ENCODE measurements around the gene PRKCE. TPM values are rescaled to one million over a fixed set of nuclear protein-coding genes. Genes with fewer than 3 reads are reported as not detected.

Gene PRKCE
- total RNA-seq, 2 experiments from 2014 or later = 7.0 to 7.3 TPM

DNA sequence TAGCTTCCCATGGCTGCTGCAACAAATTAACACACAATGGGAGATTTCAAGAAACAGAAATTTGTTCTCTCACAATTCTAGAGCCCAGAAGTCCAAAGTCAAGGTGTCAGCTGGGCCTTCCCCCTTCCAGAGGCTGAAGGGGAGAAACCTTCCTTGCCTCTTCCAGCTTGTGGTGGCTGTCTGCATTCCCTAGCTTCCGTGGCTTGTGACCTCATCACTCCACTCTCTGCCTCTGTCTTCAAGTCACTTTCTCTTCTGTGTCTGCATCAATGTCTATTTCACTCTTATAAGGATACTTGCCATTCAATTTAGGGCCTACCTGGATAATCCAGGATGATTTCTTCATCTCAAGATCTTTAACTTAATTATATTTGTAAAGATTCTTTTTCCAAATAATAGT lies 23.6 kb upstream of the PRKCE start:
- POLR2A ChIA-PET = no interaction called here
- CTCF ChIA-PET = no interaction called here

DNA sequence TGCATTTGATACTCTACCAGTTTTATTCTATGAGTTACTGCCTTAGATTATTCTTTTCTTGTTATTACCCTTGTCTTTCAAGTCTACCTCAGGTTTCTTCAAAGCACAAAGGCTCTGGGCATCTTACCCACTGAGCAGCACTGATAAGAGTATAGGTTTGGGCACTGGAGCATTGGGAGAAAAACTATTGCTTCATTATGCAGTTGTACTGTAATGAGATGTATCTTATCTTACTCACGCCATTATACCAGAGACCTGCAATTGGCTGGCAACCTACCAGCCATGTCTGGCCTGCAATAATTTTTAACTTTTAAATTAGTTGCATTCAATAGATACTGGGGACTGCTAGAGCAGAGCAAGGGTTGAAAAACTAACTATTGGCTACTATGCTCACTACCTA lies 21.5 kb upstream of the PRKCE start:
- ChIA-PET POLR2A (no interaction called here), CTCF (no interaction called here)

DNA sequence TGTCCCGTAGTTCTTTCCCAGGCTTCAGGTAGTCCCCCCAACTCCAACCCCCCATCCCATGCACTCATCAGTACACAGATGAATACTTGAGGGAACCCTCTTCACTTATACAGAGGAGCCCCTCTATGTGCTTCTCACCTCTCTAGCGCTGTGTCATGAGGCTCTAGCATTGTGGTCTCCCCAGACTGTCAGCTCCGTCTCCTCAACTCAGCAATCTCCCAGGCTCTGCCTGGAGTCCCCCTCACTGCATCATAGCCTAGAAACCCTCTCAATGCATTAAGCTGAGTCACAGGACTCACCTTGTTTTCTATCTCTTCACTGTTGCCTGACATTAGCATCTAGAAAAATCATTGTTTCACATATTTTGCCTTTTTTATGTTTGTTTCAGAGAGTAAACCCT lies 20.2 kb upstream of the PRKCE start:
- ChIA-PET CTCF (interaction anchor here (0.6 kb wide), 1 partner anchor 52 kb away, joined by 3 read pairs; no protein-coding TSS in a partner anchor), POLR2A (no interaction called here)

DNA sequence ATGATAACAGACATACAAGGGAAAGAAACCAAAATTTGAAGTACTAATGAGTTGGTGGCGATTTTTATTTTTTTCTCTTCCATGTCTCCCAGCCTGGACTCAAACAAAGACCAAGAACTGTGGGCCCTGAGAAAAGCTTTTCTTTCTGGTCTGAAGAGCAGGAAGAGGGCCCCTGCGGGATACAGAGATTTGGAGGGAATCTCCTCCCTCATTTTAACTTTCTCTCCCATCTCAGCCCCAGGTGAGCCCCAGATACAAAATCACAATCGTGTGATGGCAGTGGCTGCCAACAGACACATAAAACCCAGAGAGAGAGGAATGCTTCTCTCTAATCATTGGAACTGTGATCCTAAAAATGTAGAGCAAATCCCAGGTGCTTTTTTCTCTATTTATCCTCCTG lies 19.5 kb upstream of the PRKCE start:
- CTCF ChIA-PET = no interaction called here
- POLR2A ChIA-PET = no interaction called here

DNA sequence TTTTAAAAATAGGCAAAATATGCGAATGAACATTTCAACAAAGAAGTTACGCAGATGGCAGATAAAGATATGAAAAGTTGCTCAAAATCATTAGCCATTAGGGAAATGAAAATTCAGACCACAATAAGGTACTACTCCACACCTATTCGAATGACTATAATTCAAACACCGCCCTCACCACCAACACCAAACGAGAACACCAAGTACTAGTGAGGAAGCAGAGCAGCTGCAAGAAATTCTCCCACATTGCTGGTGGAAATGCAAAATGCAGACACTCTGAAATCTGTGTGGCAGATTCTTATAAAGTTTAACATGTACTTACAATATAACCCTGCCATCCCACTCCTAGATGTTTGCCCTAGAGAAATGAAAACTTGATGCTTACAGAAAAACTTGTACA lies 17.3 kb upstream of the PRKCE start:
- CTCF ChIA-PET = no interaction called here
- POLR2A ChIA-PET = no interaction called here

DNA sequence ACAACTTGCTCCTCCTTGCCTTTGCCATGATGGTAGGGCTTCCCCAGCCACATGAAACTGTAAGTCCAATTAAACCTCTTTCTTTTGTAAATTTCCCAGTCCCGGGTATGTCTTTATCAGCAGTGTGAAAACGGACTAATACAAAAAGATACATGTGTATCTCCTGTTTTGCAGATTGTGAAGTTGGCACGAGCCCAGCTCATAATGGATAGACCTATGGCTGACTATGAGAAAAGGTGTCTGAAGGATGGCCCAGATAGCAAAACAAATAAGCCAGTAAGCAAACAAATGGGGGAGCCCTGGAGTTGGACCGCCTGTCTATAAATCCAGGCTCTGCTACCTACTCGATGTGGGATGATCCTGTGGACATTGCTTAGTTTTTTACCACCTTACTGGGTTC lies 15.5 kb upstream of the PRKCE start:
- POLR2A ChIA-PET = no interaction called here
- CTCF ChIA-PET = no interaction called here

DNA sequence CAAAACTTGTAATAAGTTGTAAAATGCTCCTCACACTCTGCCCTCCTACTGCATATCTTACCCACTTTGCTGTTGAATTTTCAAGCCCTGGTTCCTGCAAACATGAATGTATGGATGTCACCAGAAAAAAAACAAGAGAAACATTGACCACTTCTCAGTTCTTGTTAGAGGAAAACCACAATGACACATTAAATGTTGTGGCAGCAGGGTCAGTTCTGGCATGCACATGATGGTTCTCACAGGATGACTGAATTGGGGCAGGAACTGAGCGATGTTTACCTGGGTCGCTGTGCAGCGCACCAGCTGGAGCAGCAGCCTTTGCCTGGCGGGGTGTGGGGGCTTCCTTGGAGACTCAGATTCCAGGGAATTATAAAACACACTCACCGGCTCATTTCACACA lies 14.0 kb upstream of the PRKCE start:
- ChIA-PET CTCF (interaction anchor here (0.7 to 1.1 kb wide), 2 partner anchors 144 to 352 kb away, joined by 3 to 4 read pairs; no protein-coding TSS in a partner anchor), POLR2A (no interaction called here)

DNA sequence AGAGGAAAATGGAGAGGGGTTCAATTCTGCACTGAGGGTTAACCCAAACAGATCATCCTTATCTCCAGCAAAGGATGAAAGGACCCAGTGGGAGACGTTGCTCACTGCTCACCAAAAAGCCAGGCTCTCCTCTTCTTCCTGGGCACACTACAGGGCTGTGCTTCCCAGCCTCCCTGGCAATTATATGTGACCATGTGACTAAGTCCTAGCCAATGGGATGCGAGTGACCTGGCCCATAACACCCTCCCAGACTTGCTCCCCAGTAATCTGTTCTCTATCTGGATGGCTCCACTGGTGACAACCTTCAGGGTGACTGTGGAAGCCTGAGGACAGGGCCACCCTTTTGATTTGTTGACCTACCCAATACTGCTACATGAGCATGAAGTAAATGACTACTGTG lies 10.9 kb upstream of the PRKCE start:
- ChIA-PET POLR2A (no interaction called here), CTCF (interaction anchor here (0.6 to 2.8 kb wide), 2 partner anchors 135 to 138 kb away, joined by 3 to 13 read pairs; no protein-coding TSS in a partner anchor)

DNA sequence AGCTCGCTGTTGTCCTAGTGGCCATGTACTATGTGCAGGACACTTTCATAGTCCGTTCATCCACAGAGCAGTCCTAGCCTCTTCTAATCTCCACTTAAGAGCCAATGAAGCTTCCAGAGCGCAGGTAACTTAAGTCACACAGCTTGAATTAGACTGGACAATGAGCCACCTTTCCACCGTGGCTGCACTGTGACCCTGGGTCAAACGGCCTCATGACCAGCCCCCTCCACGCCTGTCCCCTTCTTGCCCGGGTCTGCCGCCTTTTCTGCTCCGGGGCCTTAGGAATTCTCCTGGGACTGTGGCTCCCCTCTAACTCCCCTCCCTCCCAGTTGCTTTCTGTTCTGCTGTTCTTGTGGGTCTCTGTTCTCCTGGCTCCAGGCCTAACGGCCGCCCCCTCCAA lies 8.4 kb upstream of the PRKCE start:
- ChIA-PET POLR2A (no interaction called here), CTCF (interaction anchor here (1.1 to 1.6 kb wide), 2 partner anchors 136 to 349 kb away, joined by 4 to 12 read pairs; no protein-coding TSS in a partner anchor)

DNA sequence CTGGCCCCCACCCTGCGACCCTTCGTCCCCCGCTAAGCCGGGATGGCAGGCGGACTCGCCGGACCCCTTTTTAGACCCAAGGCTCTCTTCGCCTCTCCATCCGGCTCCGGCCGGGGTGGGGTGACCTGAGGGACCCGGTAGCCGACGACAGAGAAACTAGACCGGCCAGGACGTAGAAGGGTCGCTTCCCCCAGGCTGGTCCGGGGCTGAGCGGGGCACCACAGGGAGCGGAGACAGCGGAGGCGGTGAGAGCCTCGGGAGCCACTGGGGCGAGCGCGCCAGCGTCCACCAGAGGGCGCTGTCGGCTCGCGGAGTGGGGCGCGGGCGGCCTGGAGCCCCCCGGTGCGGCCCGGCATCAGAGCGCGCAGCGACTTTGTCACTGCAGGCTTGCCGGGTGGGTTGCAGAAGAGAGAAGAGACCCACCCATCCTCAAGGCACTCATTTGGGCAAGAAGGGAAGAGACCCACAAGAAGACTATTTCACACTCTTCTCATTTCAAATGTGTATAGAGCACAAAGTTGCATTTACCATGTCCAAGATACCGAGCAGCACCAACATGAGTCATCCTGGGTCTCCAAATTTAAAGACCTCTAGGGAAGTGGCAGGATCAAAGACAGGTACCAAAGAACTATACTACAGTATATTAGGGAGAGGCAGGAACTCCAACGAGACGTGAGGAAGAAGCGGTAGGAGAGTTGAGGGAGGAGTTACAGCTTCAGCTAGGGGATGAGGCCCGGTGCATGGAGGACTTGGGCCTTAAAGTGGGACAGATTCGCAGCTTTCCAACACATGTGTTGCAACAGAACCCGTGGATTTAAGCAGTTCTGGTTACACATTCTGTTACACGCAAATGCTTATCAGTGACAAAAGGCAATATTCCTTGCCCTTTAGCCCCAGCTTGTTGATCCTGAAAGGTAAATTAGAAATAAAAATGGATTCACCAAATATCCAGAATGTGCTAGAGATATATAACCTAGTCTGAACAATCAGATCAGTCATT lies 7.6 kb upstream of the PRKCE start:
- ChIA-PET POLR2A (no interaction called here), CTCF (interaction anchor here (1.0 to 2.1 kb wide), 3 partner anchors 135 to 136 kb away, joined by 5 to 12 read pairs (median 7); no protein-coding TSS in a partner anchor)

DNA sequence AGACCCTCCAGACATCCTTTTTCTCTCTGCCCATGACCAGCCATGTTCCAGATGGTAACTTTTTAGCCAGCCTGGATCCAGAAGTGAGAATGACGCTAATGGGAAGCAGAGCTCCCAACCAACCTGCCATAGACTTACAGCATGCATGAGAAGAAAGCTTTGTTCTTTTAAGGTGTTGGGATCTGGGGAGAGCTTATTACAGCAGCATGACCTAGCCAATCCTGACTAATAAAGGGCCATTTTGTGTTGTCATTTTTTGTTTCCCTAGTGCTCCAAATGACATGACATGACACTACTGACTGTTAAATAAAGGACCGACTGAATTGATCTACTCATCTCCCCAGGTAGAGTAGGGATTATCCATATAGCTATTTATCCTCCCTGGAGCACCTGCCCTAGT lies 5.2 kb upstream of the PRKCE start:
- ChIA-PET CTCF (no interaction called here), POLR2A (no interaction called here)

DNA sequence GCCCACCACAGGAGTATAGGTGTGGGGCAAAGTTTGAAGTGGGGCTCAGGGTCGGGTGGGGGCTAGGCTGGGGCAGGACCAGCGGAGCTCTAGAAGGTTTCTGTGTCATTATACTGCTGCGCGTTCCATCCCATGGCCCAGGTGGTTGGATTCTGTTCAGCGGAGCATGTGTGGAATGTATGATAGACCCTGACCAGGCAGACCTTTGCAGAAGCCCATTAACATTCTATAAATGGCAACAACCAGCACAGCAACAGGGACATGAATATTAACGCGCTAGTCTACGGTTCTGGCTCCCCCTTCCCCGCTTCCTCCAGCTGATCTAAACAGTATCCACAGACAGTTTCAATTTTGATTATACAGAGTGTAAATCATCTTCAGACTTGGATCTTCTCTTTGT lies 4.1 kb upstream of the PRKCE start:
- CTCF ChIA-PET = no interaction called here
- POLR2A ChIA-PET = no interaction called here

DNA sequence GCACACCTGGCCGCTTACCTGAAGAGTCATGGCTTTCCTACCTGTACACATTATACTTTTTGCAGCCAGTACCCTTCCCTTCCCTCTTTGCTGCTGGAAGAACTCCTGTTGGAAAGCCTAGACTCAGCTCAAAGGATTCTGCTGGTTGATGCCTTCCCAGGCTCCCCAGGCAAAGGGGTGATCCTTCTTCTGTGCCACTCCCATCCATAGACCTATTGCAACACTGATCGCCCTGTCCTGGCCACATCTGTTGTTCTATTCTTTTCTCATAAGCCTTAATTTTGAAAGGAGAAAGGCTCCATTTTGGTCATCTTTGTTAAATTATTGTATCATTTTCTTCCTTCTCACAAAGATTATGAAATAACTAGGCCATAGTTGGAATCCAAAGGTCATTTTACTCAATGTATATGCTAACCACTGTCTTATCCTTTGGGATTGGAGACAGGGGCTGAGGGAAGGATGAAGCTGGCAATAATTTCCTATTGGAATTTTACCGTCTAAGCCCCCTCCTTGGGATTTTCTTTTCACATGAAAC lies 3.4 kb upstream of the PRKCE start:
- ChIA-PET CTCF (no interaction called here), POLR2A (no interaction called here)

DNA sequence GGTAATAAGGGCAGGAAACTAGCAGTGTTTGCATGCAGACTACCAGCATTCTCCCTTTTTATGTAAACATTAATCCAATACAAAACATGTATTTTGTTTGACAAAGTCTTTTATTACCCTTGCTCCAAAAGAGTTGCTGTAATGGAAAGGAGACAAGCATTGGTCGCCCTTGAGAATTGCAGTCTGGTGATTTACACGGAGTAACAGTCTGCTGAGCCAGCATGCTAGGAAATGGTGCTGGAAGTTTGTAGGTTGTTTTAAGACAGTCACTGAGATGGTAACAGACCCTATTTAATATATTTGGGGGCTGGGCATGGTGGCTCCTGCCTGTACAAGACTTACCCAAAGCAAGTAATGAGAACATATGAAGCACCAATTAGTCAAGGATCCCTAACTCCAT lies 2.8 kb upstream of the PRKCE start:
- POLR2A ChIA-PET = no interaction called here
- CTCF ChIA-PET = no interaction called here

DNA sequence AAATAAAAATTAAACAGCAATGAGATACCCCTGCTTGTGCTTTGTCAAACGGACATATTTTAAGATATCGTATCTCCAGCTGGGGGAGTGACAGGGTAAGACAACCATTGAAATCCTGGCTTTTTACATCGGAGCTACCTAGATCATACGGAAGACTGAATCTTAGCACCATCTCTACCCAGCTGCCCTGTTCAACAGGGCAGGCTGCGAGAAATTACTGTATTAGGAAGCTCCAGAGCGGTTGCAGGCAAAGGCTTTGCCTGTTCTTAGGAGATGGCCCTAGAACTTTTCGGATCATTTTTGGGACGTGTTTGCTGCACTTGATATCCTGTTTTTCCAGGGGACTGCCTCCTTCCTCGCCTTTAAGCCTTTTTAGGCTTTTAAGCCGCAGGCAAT lies 2.0 kb upstream of the PRKCE start:
- CTCF ChIA-PET = interaction anchor here (1.5 to 1.8 kb wide), 3 partner anchors 9 to 286 kb away, joined by 3 to 5 read pairs (median 4); no protein-coding TSS in a partner anchor
- POLR2A ChIA-PET = no interaction called here

DNA sequence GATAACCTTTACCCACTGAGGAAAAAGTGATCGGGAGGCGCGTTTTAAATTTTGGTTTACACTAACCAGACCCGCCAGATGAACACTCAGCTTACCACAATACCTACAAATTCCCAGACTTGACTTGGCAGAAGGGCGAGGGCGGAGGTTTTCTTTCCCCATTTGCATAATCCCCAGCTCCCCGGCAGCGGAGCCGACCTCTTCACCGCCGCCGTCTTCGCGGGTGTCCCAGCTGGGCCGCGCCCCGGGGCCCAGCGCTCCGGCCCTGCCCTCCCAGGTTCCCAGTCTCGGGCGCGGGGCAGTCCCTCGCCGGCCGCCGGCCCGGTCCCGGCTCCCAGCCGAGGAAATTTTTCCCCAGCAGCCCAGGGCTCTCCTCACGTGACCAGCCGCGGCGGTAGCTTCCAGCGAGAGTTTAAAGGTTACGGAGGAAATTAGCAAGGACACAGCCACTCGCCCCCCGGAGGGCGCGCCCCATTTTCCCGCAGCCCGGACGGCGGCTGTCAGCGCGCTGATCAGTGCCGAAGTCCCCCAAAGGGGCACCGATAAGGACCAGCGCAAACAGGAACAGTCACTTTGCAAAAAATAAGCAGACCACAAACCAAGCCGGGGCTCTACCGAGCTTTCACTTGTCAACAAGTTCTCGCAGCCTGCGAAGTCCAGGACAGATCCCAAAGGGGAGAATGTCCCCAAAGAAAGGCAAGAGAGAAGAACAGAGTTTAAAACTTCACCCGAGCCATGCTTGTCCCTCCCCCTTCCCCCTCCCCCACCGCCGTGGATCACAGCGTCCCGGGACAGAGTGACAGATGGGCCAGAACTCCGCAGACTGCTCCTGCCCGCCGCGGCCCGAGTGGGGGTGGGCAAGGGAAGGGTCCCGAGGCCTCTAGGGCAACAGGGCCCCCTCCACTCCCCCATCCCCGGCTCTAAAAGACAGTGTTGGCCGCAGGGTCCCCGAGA lies 1.3 kb upstream of the PRKCE start:
- ChIA-PET CTCF (interaction anchor here (0.5 to 1.8 kb wide), 5 partner anchors 9 to 285 kb away, joined by 3 to 5 read pairs (median 4); partner anchors contain the start of gene SRBD1), POLR2A (interaction anchor here (0.6 to 0.8 kb wide), 3 partner anchors 10 to 94 kb away, joined by 3 to 14 read pairs (median 5); no protein-coding TSS in a partner anchor)

DNA sequence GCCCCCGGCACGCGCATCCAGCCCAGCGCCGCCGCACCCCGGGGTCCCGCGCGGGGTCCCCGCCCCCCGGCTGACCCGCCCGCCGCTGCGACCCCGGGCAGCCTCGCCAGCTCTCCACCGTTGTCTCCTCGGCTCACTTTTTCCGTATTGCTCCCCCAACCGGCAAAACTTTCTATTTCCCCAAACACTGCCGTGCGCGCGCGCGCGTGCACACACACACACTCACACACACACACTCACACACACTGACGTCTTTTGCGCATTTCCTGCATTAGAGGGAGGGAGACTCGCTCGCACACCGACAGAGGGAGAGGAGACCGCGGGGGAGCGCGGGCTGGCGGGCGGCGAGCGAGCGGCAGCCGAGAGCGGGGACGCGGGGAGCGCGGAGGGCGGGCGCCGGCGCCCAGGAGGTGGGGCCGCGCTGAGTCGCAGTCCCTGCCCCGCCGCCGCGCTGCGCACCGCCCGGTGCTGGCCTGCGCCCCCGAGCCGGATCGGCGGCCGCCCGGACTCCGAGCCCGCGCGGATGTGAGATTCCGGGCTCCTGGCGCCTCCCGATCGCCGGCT lies 542 bp upstream of the PRKCE start:
- POLR2A ChIA-PET = interaction anchor here (0.6 to 0.8 kb wide), 3 partner anchors 9 to 94 kb away, joined by 5 to 14 read pairs (median 5); no protein-coding TSS in a partner anchor
- CTCF ChIA-PET = interaction anchor here (1.2 to 1.8 kb wide), 4 partner anchors 8 to 285 kb away, joined by 3 to 5 read pairs (median 4); partner anchors contain the start of gene SRBD1

DNA sequence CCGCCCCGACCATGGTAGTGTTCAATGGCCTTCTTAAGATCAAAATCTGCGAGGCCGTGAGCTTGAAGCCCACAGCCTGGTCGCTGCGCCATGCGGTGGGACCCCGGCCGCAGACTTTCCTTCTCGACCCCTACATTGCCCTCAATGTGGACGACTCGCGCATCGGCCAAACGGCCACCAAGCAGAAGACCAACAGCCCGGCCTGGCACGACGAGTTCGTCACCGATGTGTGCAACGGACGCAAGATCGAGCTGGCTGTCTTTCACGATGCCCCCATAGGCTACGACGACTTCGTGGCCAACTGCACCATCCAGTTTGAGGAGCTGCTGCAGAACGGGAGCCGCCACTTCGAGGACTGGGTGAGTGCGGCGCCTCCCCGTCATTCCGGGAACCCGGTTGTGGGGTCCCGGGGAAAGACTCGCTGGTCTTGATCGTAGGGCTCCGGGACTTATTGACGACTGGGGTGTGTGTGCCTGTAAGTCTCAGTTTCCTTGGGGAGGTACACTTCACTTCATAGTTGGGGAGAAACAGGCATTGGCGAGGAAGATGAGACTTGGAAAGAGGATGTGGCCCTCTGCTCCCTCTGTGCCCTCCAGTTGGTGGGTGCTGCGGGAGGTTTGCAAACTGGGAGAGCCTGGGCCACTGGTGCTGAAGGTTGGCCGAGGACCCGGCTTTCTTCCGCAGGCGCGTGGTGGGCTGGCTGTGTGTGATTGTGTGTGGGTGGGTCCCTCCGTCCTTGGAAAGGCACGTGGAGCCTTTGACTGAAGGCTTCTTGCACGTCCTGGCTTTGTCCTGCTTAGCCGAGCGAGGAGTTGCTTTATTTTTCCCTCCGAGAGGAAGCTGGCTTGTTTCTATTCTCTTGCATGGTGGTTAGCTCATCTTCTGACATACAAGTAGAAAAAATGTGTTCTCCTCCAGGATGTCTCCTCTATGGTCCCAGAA lies 886 bp downstream of the PRKCE start:
- ChIA-PET CTCF (interaction anchor here (1.0 to 1.8 kb wide), 3 partner anchors 10 to 126 kb away, joined by 3 to 7 read pairs (median 3); no protein-coding TSS in a partner anchor), POLR2A (interaction anchor here (0.6 to 1.7 kb wide), 4 partner anchors 10 to 181 kb away, joined by 3 to 5 read pairs (median 4); partner anchors contain the start of gene SRBD1)
